Gastroesophageal sphincter (tissue), 4 donors: ENCODE measurements around the gene COX4I1. TPM values are rescaled to one million over a fixed set of nuclear protein-coding genes. Genes with fewer than 3 reads are reported as not detected.
A peak's percentile ranks its signal among the peaks of the same experiment; 100 is the strongest.

Experiments used
- ATAC-seq: fragments of 150-250 bp; one replicate; pipeline ENCODE4 v1.9.1; 2016; ENCODE audit warnings: mild to moderate bottlenecking, moderate library complexity
- H3K27ac ChIP-seq, 4 donors: fragments of 200-600 bp; sonication (generic) in 3 of 4; 1 replicate in 3 of 4; 2 replicates in 1 of 4; pipeline ENCODE4 v1.5.1; 2016 to 2019
- H3K27me3 ChIP-seq: fragments of 200-600 bp; sonication (generic); one replicate; pipeline ENCODE4 v1.5.1; 2019
- H3K36me3 ChIP-seq, 2 donors: fragments of 200-600 bp; sonication (generic); one replicate each; pipeline ENCODE4 v1.5.1; 2019; ENCODE audit warnings: control low read depth in 1 of 2
- H3K4me1 ChIP-seq, 3 donors: fragments of 200-600 bp; sonication (generic); 1 replicate in 2 of 3; 2 replicates in 1 of 3; pipeline ENCODE4 v1.5.1; 2016 to 2019; ENCODE audit warnings: control low read depth in 2 of 3
- H3K4me3 ChIP-seq, 2 donors: fragments of 200-600 bp; sonication (generic); one replicate each; pipeline ENCODE4 v1.5.1; 2019; ENCODE audit warnings: mild to moderate bottlenecking in 1 of 2, moderate library complexity in 1 of 2
- H3K9me3 ChIP-seq, 3 donors: fragments of 200-600 bp; sonication (generic); one replicate each; pipeline ENCODE4 v1.5.1; 2017 to 2019; ENCODE audit warnings: control low read depth in 2 of 3
- CTCF ChIP-seq, 4 experiments: fragments of 200-600 bp in 2 of 4; fragments of 450-650 bp in 2 of 4; sonication (generic) in 1 of 4; IDR thresholded peaks; one replicate each; pipeline ENCODE4 v1.5.1; 2017 to 2019; ENCODE audit warnings: antibody characterized with exemption in 4 of 4, mild to moderate bottlenecking in 2 of 4, moderate library complexity in 2 of 4
- EP300 ChIP-seq: sonication (generic); formaldehyde crosslinking; IDR thresholded peaks from one replicate; pipeline ENCODE4 v1.6.1; 2017; ENCODE audit warnings: antibody characterized with exemption, mild to moderate bottlenecking
- POLR2A ChIP-seq, 2 donors: fragments of 450-650 bp; IDR thresholded peaks; one replicate each; pipeline ENCODE4 v1.6.1; 2017; ENCODE audit warnings: antibody characterized with exemption in 2 of 2, mild to moderate bottlenecking in 2 of 2, moderate library complexity in 1 of 2
- POLR2AphosphoS5 ChIP-seq: sonication (generic); formaldehyde crosslinking; IDR thresholded peaks from one replicate; pipeline ENCODE4 v1.6.1; 2017; ENCODE audit warnings: antibody characterized with exemption
- WGBS, 2 donors: methylation state at CpG; one replicate each; pipeline ENCODE4 v1.1.5; 2018; ENCODE audit warnings: low coverage in 1 of 2; 5-methylcytosine and 5-hydroxymethylcytosine counted together
- total RNA-seq, 4 donors: library from RNA; depleted of rRNA; stranded (reverse); fragments of >200 nt; gene quantifications; one replicate each; pipeline ENCODE4 v1.1.0, GENCODE V29; 2016

COX4I1 gene
- total RNA-seq, 4 donors from 2014 or later, result 465 to 597 (median 507) TPM

DNA sequence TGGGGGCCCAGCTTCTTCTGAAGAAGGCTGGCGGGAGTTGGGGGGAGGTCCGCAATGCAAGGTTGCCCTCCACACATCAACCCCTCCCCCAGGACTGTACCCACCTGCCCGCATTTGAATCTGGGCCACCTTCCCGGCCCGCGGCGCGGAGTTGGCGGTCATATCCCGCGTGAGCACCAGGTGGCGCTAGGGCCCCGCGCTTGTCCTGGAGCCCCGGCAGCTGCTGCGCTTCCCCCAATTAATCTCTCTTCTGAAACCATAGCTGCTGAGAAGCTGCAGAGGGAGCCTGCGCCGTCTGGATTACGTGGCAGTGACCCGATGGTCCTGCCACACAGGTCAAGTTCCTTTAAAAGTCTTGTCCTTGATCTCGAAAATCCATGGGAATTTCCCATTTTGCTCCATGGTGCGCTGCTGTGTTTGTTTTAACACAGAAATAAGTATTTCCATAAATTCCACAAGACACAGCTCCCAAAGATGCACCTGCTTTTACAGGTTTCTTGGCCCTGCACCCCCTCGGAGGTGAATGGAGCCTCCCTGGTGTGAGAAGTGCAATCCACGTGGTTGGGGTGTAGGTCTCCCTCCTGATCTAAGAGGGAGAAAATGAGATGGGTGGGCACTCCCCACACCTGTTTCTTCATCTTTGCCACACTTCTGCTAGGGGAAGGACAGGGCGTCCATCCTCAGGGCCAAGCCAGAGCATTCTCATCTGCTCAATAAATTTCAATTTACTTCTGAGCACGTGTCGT lies 22.1 kb downstream of the COX4I1 start:
- peak; percentile 85 for ATAC-seq
- Histone ChIP-seq H3K4me1 (peaks cover 0 to 25% (median 0%) of the 10 kb centered on the region in 3 donors), H3K27me3 (no peaks in the 10 kb centered on the region), H3K36me3 (no peaks in the 10 kb centered on the region), H3K27ac (no peak overlapping the region), H3K9me3 (no peaks in the 10 kb centered on the region), H3K4me3 (no peak overlapping the region)
- WGBS, 2 donors, result 0 to 24% methylated on average over 2 to 6 of the region's 27 CpGs
- peak in 3 of 4 experiments; percentile 98 to 99 (median 99) for TF ChIP-seq CTCF (IDR thresholded peaks at IDR 0.05)
- TF ChIP-seq POLR2AphosphoS5, result peak; percentile 50
- no peak for TF ChIP-seq EP300

DNA sequence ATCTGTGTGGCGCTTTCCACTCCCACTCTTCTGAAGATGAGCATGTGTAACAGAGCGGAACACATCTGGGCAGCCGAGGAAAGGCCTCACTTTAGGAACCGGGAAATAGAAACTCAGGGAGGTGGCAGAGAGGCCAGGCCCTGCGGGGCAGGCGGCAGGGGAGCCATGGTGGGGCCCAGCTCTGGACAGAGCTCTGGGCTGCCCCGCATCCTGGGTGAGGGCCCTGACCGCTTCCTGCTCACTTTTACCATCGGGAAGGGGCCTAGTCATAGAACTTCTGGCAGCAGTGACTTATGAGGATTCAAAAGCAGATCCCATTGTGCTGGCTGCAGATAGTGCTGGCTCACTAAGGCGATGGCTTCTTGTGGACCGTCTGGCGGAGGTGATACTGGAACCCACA lies 22.6 kb downstream of the COX4I1 start:
- Histone ChIP-seq H3K4me3 (no peak overlapping the region), H3K27ac (no peak overlapping the region), H3K9me3 (no peaks in the 10 kb centered on the region), H3K27me3 (no peaks in the 10 kb centered on the region), H3K4me1 (peaks cover 0 to 25% (median 0%) of the 10 kb centered on the region in 3 donors), H3K36me3 (no peaks in the 10 kb centered on the region)
- TF ChIP-seq POLR2A (IDR thresholded peaks at IDR 0.05), result no peak
- no peak for TF ChIP-seq CTCF (IDR thresholded peaks at IDR 0.05)
- 100% methylated on average over 6 of the region's 12 CpGs; no CpG with 5 or more reads in 1 of the 2 donors for WGBS, 2 donors
- no peak for ATAC-seq

GRCh38 chr16:85823328-85823920 lies 23.9 kb downstream of the COX4I1 start:
- no peaks in the 10 kb centered on the region for H3K9me3 ChIP-seq
- no peak for TF ChIP-seq POLR2A (IDR thresholded peaks at IDR 0.05)
- TF ChIP-seq EP300, result no peak
- TF ChIP-seq POLR2AphosphoS5, result no peak
- TF ChIP-seq CTCF (IDR thresholded peaks at IDR 0.05), result no peak
- H3K4me1 ChIP-seq, result peaks cover 0 to 37% (median 0%) of the 10 kb centered on the region in 3 donors
- H3K27me3 ChIP-seq, result no peaks in the 10 kb centered on the region
- no peak for ATAC-seq
- H3K4me3 ChIP-seq, result no peak overlapping the region
- H3K27ac ChIP-seq, result no peak overlapping the region
- 93 to 100% methylated on average over 1 of the region's 1 CpG for WGBS, 2 donors
- no peaks in the 10 kb centered on the region for H3K36me3 ChIP-seq

DNA sequence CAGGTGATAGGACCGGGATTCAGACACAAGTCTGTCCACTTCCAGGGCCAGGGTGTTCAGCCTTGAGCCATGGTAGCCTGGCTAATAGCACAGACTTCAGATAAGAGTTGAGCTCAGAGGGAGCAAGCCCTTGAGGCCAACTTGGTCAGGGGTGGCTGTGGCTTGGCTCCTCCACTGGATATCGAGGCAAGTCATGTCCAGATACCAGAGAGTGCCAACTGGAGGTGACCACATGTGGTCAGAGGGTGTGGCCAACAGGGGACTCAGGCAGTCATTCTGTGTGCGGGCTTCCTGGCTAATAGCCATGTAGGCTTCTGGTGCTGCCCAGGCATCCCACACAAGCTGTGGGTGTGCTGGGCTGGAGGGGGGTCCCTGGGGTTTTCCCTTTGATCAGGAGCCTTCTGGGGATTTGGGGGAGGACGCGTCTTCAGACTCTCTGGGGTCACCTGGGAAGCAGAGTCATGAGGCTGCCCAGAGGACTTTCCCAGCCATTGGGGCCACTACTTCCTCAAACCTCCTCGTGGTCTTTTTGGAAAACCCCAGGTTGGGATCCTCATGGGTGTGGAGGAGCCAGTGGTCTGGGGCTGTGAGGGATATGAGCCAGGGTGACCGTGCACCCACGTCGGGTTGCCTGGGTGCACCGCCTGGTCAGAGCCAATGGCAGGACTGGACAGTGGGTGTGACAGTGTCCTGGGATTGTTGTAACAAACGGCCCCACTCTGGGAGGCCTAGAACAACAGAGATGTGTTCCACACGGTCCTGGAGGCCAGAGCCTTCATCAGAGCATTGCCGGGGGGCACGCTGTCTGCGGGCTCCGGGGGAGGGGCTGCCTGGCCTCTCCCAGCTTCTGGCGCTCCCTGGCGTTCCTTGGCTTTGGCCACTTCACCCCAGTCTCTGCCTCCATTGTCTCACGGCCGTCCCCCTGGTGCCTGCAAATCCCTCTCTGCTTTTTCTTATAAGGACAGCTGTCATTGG lies 25.0 kb downstream of the COX4I1 start:
- Histone ChIP-seq H3K4me1 (peaks cover 0 to 33% (median 0%) of the 10 kb centered on the region in 3 donors), H3K27me3 (no peaks in the 10 kb centered on the region), H3K36me3 (no peaks in the 10 kb centered on the region), H3K4me3 (no peak overlapping the region), H3K27ac (no peak overlapping the region), H3K9me3 (no peaks in the 10 kb centered on the region)
- ATAC-seq, result no peak
- TF ChIP-seq POLR2A (IDR thresholded peaks at IDR 0.05) (no peak), POLR2AphosphoS5 (no peak), CTCF (IDR thresholded peaks at IDR 0.05) (no peak), EP300 (no peak)
- WGBS, 2 donors, result 83 to 100% methylated on average over 4 to 11 of the region's 20 CpGs
